ENCODE data around the gene ABITRAM.
A peak's percentile ranks its signal among the peaks of the same experiment; 100 is the strongest.
"Not testable (repeated sequence)": the region's sequence is repeated elsewhere in the genome, so short reads cannot be mapped to it uniquely, and the experiment has no call there.

The ABITRAM gene

GRCh38 chr9:108933231-108933717 is 926 bp upstream of the ABITRAM start:
- peak in 1 of 5 donors; percentile 6 for DNase-seq

GRCh38 chr9:108933718-108934322 is 380 bp upstream of the ABITRAM start, which contains the start of gene ELP1:
Gene ELP1 (minus strand): TSS chr9:108934124. CDS start chr9:108931146, 2,978 bp downstream.
- peak; percentile 86 to 92 (median 90) for DNase-seq

GRCh38 chr9:108937561-108938305 is 3.5 kb downstream of the ABITRAM start:
- DNase-seq: no peak

GRCh38 chr9:108939975-108940374 is 5.8 kb downstream of the ABITRAM start:
- DNase-seq: no peak

- no peak for DNase-seq
These were observed 16.0 kb downstream of the ABITRAM start for GRCh38 chr9:108950168-108950567.

- DNase-seq: no peak
These were observed 17.4 kb downstream of the ABITRAM start for GRCh38 chr9:108951578-108951977.

- peak in 1 of 5 donors; percentile 12 for DNase-seq
These were observed 19.9 kb downstream of the ABITRAM start for GRCh38 chr9:108953983-108954574.

- DNase-seq: no peak
These were observed 21.9 kb downstream of the ABITRAM start for GRCh38 chr9:108956022-108956630.

GRCh38 chr9:108956631-108957026 is 22.4 kb downstream of the ABITRAM start:
- no peak for DNase-seq

GRCh38 chr9:108960331-108960730 is 26.1 kb downstream of the ABITRAM start:
- DNase-seq: no peak

- DNase-seq: no peak
These were observed 27.0 kb downstream of the ABITRAM start for GRCh38 chr9:108961151-108961550.

- DNase-seq: no peak
These were observed 29.4 kb downstream of the ABITRAM start for GRCh38 chr9:108963459-108964143.

- no peak for DNase-seq
These were observed 33.7 kb downstream of the ABITRAM start for GRCh38 chr9:108967916-108968315.

- not testable (repeated sequence) for DNase-seq
These were observed 37.2 kb downstream of the ABITRAM start for GRCh38 chr9:108971392-108971791.

GRCh38 chr9:108972186-108972585 is 38.0 kb downstream of the ABITRAM start:
- DNase-seq: no peak

- no peak for DNase-seq
These were observed 38.5 kb downstream of the ABITRAM start for GRCh38 chr9:108972626-108973209.

- DNase-seq: no peak
These were observed 39.7 kb downstream of the ABITRAM start for GRCh38 chr9:108973895-108974294.

GRCh38 chr9:108978205-108978604 is 44.0 kb downstream of the ABITRAM start:
- DNase-seq: no peak

- DNase-seq: no peak
These were observed 46.7 kb downstream of the ABITRAM start for GRCh38 chr9:108980893-108981292.

- no peak for DNase-seq
These were observed 49.7 kb downstream of the ABITRAM start for GRCh38 chr9:108983885-108984284.
